Heart left ventricle (tissue), 16 donors: ENCODE data around the gene TVP23A. TPM values are rescaled to one million over a fixed set of nuclear protein-coding genes. Genes with fewer than 3 reads are reported as not detected.

Experiments used
- ATAC-seq, 4 donors: fragments of 200-7000 bp; cut with Tn5 transposase; one replicate each; pipeline ENCODE4 v1.9.1; 2020 to 2022; ENCODE audit warnings: moderate library complexity in 4 of 4, mild to moderate bottlenecking in 3 of 4, moderate number of reproducible peaks in 1 of 4
- DNase-seq, 5 donors: peaks; one replicate each; pipeline ENCODE4 v3.0.0-alpha.2; 2020
- H3K27ac ChIP-seq, 12 donors: fragments of 200-600 bp; sonication (generic) in 4 of 12; one replicate each; pipeline versions ENCODE4 v1.5.0 to v1.8.0; 2016 to 2022; ENCODE audit warnings: mild to moderate bottlenecking in 2 of 12
- H3K27me3 ChIP-seq, 9 donors: fragments of 200-600 bp; sonication (generic) in 2 of 9; one replicate each; pipeline versions ENCODE4 v1.5.1 to v1.8.0; 2016 to 2022; ENCODE audit warnings: mild to moderate bottlenecking in 3 of 9
- H3K36me3 ChIP-seq, 9 donors: fragments of 200-600 bp; sonication (generic) in 2 of 9; one replicate each; pipeline versions ENCODE4 v1.5.0 to v1.8.0; 2018 to 2022; ENCODE audit warnings: mild to moderate bottlenecking in 2 of 9
- H3K4me1 ChIP-seq, 12 donors: fragments of 200-600 bp; sonication (generic) in 4 of 12; one replicate each; pipeline versions ENCODE4 v1.5.0 to v1.8.0; 2016 to 2022; ENCODE audit warnings: mild to moderate bottlenecking in 3 of 12
- H3K4me3 ChIP-seq, 12 donors: fragments of 200-600 bp; sonication (generic) in 4 of 12; one replicate each; pipeline versions ENCODE4 v1.5.0 to v1.8.0; 2017 to 2022; ENCODE audit warnings: mild to moderate bottlenecking in 9 of 12, moderate library complexity in 4 of 12
- H3K9me3 ChIP-seq, 12 donors: fragments of 200-600 bp; sonication (generic) in 4 of 12; one replicate each; pipeline versions ENCODE4 v1.5.0 to v1.8.0; 2016 to 2022; ENCODE audit warnings: mild to moderate bottlenecking in 1 of 12
- CTCF ChIP-seq, 12 donors: fragments of 200-600 bp; sonication (generic) in 4 of 12; IDR thresholded peaks; one replicate each; pipeline versions ENCODE4 v1.5.0 to v1.8.0; 2018 to 2022; ENCODE audit warnings: antibody characterized with exemption in 12 of 12, mild to moderate bottlenecking in 5 of 12
- POLR2A ChIP-seq, 2 donors: fragments of 450-650 bp; IDR thresholded peaks; one replicate each; pipeline ENCODE4 v1.6.1; 2017; ENCODE audit warnings: antibody characterized with exemption in 2 of 2, mild to moderate bottlenecking in 2 of 2, moderate library complexity in 2 of 2
- WGBS, 4 donors: extraction: QIAGEN DNeasy Blood & Tissue Kit in 2 of 4; methylation state at CpG; one replicate each; pipeline versions ENCODE4 v1.1.5 to v1.1.7; 2013 to 2018; 5-methylcytosine and 5-hydroxymethylcytosine counted together
- intact Hi-C, 10 donors: fragments of 100-400 bp; cut with DNase I; formaldehyde crosslinking; loops; one replicate each; pipeline versions ENCODE4 v1.11.1 to v1.14.2; 2022
- polyA plus RNA-seq, 2 donors: library from polyadenylated mRNA; stranded (reverse); fragments of 200-250 nt; gene quantifications; one replicate each; pipeline ENCODE4 v1.2.3, GENCODE V29; 2013
- total RNA-seq, 9 donors: library from RNA; depleted of rRNA in 2 of 9; stranded (reverse); fragments of >200 nt in 2 of 9; fragmentation: NEBNext Ultra II Directional in 3 of 9; extraction: Animal tissue kit (Norgen Biotek cat#: 25700) in 3 of 9; gene quantifications; one replicate each; pipeline versions ENCODE4 v1.1.0 to v1.2.4, GENCODE V29; 2016 to 2023
- donor health status: ischemic (EF 13 %, LVEDD 7.1; RV severe dilation, severe dysfunction).
- donor health status: healthy with polysubstance abuse.
- donor health status: DM: no; HTN: yes; CAD: no.
- donor health status: DM: no; HTN: no; CAD: no.
- donor health status: ischemic (EF 25% LVEDD 6.9; RV normal size, moderate dysfunction).
- donor health status: ischemic (EF 25% LVEDD 5.7; RV mildly dilated, moderate dysfunction).
- donor health status: healthy.
- donor health status: DM: yes; HTN: yes; CAD: no.
- donor health status: ischemic (EF 35%, LVEDD 5.7; RV mildly dilated, moderate dysfunction).
- donor health status: nonischemic (EF 11% LVEDD 7.7; RV severe dilation, severe dysfunction).
- donor health status: DM: yes; HTN: yes; CAD: no.
- donor health status: PGD.
- donor health status: ischemic (EF 29% LVEDD 5.4; RV normal size, mild dysfunction).
- donor health status: nonischemic (EF 23%, LVEDD 6.1; RV moderate dilation, normal function).

Gene TVP23A
- total and polyA plus RNA-seq, 11 donors, result 0.08 to 0.95 (median 0.30) TPM; not detected in 4

DNA sequence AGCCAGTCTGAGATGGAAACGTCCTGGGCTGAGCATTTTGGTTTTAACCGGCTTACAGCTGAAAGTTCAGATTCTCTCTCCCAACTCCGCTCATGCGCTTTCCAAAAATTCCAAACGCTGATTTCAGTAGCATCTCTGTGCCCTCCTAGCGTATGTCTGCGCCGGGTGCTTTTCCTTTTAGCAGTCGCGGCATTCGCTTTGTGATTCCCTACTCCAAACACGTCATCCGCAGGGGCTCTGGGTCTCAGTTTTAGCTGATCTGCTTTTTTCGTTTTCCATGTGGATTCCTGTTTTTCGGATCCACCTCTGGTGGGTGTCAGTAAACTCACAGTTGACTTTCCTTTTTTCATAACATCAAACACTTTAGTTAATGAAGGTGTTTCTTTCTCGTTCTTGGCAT, 22.1 kb upstream of the TVP23A start:
- ATAC-seq (no peak), DNase-seq (no peak)
- Histone ChIP-seq H3K36me3 (no peaks in the 10 kb centered on the region), H3K4me1 (peaks cover 0 to 17% (median 4%) of the 10 kb centered on the region in 12 donors), H3K9me3 (no peaks in the 10 kb centered on the region), H3K27me3 (no peaks in the 10 kb centered on the region), H3K4me3 (no peak overlapping the region), H3K27ac (no peak overlapping the region)
- intact Hi-C loops, result no loop called here
- WGBS, 4 donors, result 76 to 83% (median 80%) methylated on average over 16 of the region's 16 CpGs
- TF ChIP-seq POLR2A (IDR thresholded peaks at IDR 0.05), result no peak
- no peak for TF ChIP-seq CTCF (IDR thresholded peaks at IDR 0.05)

GRCh38 chr16:10839279-10839666, 20.7 kb upstream of the TVP23A start:
- Histone ChIP-seq H3K27ac (no peak overlapping the region), H3K36me3 (no peaks in the 10 kb centered on the region), H3K4me1 (peaks cover 0 to 17% (median 4%) of the 10 kb centered on the region in 12 donors), H3K27me3 (no peaks in the 10 kb centered on the region), H3K9me3 (no peaks in the 10 kb centered on the region), H3K4me3 (no peak overlapping the region)
- TF ChIP-seq CTCF (IDR thresholded peaks at IDR 0.05), result peak in 1 of 12 donors; percentile 13
- no peak for TF ChIP-seq POLR2A (IDR thresholded peaks at IDR 0.05)
- 26 to 55% (median 37%) methylated on average over 6 of the region's 6 CpGs for WGBS, 4 donors
- ATAC-seq (peak in 3 of 4 donors; percentile 34 to 54 (median 51)), DNase-seq (no peak)
- intact Hi-C loops, result loop anchor here in 2 of 10 donors (5.0 to 10.0 kb wide), 2 partner anchors 76 to 327 kb away; no protein-coding TSS in a partner anchor

DNA sequence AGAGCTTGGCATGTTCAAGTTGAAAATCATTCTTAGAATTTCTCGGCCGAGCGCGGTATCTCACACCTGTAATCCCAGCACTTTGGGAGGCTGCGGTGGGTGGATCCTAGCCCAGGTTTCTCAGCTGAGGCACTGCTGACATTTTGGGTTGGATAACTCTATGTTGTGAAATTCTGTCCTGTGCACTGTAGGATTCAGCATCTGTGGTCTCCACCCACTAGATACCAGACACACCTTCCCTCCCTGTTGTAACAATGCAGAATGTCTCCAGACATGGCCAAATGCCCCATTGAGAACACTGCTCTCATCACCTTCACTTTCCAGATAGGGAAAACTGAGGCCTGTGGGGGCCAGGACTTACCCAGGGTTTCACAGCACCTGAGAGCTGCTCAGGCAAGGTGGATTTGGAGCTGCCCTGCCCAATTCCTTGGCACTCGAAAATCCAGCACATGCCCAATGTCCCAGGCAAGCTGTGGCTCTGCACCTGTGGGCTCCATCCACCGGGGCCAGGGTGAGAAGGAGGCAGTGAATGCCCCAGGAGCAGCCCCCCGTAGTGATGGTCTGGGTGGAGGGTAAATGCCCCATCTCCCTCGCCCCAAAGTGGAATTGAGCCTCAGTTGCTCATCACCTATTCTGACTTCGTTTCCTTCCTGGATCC, 20.2 kb upstream of the TVP23A start:
- H3K4me3 ChIP-seq, result no peak overlapping the region
- intact Hi-C loops, result loop anchor here in 2 of 10 donors (5.0 to 10.0 kb wide), 2 partner anchors 76 to 326 kb away; no protein-coding TSS in a partner anchor
- no peaks in the 10 kb centered on the region for H3K36me3 ChIP-seq
- 79 to 86% (median 84%) methylated on average over 8 to 10 of the region's 10 CpGs for WGBS, 4 donors
- H3K27me3 ChIP-seq, result no peaks in the 10 kb centered on the region
- ATAC-seq (no peak), DNase-seq (no peak)
- peak overlapping the region in 1 of 12 donors; percentile 7 for H3K27ac ChIP-seq
- H3K9me3 ChIP-seq, result no peaks in the 10 kb centered on the region
- TF ChIP-seq POLR2A (IDR thresholded peaks at IDR 0.05) (no peak), CTCF (IDR thresholded peaks at IDR 0.05) (no peak)
- peaks cover 0 to 14% (median 4%) of the 10 kb centered on the region in 12 donors for H3K4me1 ChIP-seq

DNA sequence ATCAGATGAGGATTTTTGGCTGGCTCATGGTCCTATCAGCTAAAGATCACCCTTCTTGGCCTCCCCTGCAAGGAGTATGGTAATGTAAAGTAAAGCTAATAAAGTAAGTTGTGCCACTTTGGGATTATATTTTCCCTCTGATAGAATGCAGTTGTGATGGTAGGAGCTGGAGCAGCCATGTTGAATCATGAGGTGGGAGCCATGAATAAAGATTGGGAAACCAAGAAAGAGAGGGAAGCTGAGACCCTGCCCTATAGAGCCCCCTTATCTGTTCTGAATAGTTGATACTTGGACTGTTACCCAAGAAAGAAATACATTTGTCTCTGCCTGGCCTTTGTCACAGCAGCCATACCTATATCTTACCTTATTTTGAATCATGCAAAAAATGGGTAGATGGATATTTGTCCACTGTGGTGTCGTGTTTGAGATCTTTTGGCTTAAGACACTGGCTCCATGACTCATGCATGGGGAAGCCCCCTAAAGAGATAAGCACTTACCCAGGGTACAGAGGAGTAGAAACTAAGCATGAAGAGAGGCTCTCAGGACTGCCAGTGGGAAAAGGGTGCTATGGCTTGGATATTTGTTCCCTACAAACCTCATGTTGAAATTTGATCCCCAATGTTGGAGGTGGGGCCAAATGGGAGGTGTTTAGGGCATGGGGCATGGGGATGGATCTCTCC, 17.7 kb upstream of the TVP23A start:
- Histone ChIP-seq H3K9me3 (no peaks in the 10 kb centered on the region), H3K27me3 (no peaks in the 10 kb centered on the region), H3K4me1 (peaks cover 0 to 9% (median 1%) of the 10 kb centered on the region in 12 donors), H3K27ac (no peak overlapping the region), H3K36me3 (no peaks in the 10 kb centered on the region), H3K4me3 (no peak overlapping the region)
- no peak for TF ChIP-seq POLR2A (IDR thresholded peaks at IDR 0.05)
- no peak for TF ChIP-seq CTCF (IDR thresholded peaks at IDR 0.05)
- DNase-seq, result no peak
- WGBS, 4 donors, result 78 to 100% (median 82%) methylated on average over 1 of the region's 1 CpG
- no peak for ATAC-seq
- intact Hi-C loops, result loop anchor here in 2 of 10 donors (5.0 to 10.0 kb wide), 2 partner anchors 78 to 324 kb away; no protein-coding TSS in a partner anchor
